A673 (cell line): ENCODE data around the gene MRPL52. TPM values are rescaled to one million over a fixed set of nuclear protein-coding genes. Genes with fewer than 3 reads are reported as not detected.
"Not testable (repeated sequence)": the region's sequence is repeated elsewhere in the genome, so short reads cannot be mapped to it uniquely, and the experiment has no call there.

Source experiments
- BruUV-seq: library from RNA; stranded (reverse); fragments of 400-500 nt; replicated peaks from 2 replicates; lab custom pipeline; 2021; lab: Mats Ljungman, UMichigan
- CTCF ChIA-PET: fragments of 300-600 bp; sonication (Branson Sonifier 250); formaldehyde crosslinking; loops from one replicate; lab custom pipeline; 2022; ENCODE audit warnings: antibody characterized with exemption; lab: Charles Lee
- POLR2A ChIA-PET: fragments of 300-600 bp; sonication (Branson Sonifier 250); formaldehyde crosslinking; loops from one replicate; lab custom pipeline; 2022; ENCODE audit warnings: antibody characterized with exemption; ENCODE audit not compliant: low non-redundant PET; lab: Charles Lee
- DNase-seq: peaks from one replicate; pipeline ENCODE4 v3.0.0-alpha.2; 2015; ENCODE audit warnings: low spot score
- H3K27ac ChIP-seq: fragments of 200-600 bp; sonication (generic); 2 replicates; pipeline ENCODE4 v1.5.1; 2016; ENCODE audit warnings: mixed run types, low read depth, mild to moderate bottlenecking, mixed read lengths, antibody characterized with exemption, low read length; ENCODE audit not compliant: poor library complexity, severe bottlenecking
- H3K27me3 ChIP-seq: fragments of 200-600 bp; sonication (generic); replicated peaks from 2 replicates; pipeline ENCODE4 v1.6.1; 2017; ENCODE audit warnings: mixed run types, low read depth, mild to moderate bottlenecking, mixed read lengths, antibody characterized with exemption, low read length; ENCODE audit not compliant: insufficient read depth, poor library complexity
- H3K36me3 ChIP-seq: fragments of 200-600 bp; sonication (generic); 2 replicates; pipeline ENCODE4 v1.6.1; 2016; ENCODE audit warnings: mixed run types, mild to moderate bottlenecking, mixed read lengths, antibody characterized with exemption, low read length; ENCODE audit not compliant: insufficient read depth, poor library complexity, severe bottlenecking
- H3K4me1 ChIP-seq: fragments of 200-600 bp; sonication (generic); 2 replicates; pipeline ENCODE4 v1.6.1; 2017; ENCODE audit warnings: mixed run types, mild to moderate bottlenecking, mixed read lengths, antibody characterized with exemption, low read length; ENCODE audit not compliant: insufficient read depth, poor library complexity, severe bottlenecking
- H3K4me3 ChIP-seq: fragments of 200-600 bp; sonication (generic); 2 replicates; pipeline ENCODE4 v1.5.1; 2016; ENCODE audit warnings: low read depth, mixed run types, mild to moderate bottlenecking, mixed read lengths, low read length; ENCODE audit not compliant: poor library complexity, severe bottlenecking
- H3K9me3 ChIP-seq: fragments of 200-600 bp; sonication (generic); 2 replicates; pipeline ENCODE4 v1.6.1; 2016; ENCODE audit warnings: mixed run types, low read depth, mild to moderate bottlenecking, mixed read lengths, antibody characterized with exemption, low read length; ENCODE audit not compliant: poor library complexity, severe bottlenecking
- EZH2 ChIP-seq: fragments of 200-600 bp; sonication (generic); IDR thresholded peaks from 2 replicates; pipeline ENCODE4 v1.6.1; 2017; ENCODE audit warnings: borderline replicate concordance, low read depth, mild to moderate bottlenecking, mixed read lengths, antibody characterized with exemption, low read length; ENCODE audit not compliant: poor library complexity, severe bottlenecking
- intact Hi-C: fragments of 100-400 bp; cut with micrococcal nuclease; formaldehyde crosslinking; loops from one replicate; pipeline ENCODE4 v1.10.0; 2022; ENCODE audit not compliant: unreplicated experiment
- total RNA-seq: library from RNA; stranded (reverse); gene quantifications from 2 replicates; pipeline ENCODE4 v1.2.3, GENCODE V29; 2021
- TF ChIP-seq, protein P1 (sequence below): fragments of 300-800, 200-600 bp; sonication (generic); conservative IDR thresholded peaks from 2 replicates; pipeline ENCODE4 v1.5.1; 2017; ENCODE audit warnings: low read depth, mild to moderate bottlenecking, antibody characterized with exemption, low read length, moderate library complexity, mixed read lengths

The MRPL52 gene
- total RNA-seq, 1 experiment from 2014 or later = 187 TPM

DNA sequence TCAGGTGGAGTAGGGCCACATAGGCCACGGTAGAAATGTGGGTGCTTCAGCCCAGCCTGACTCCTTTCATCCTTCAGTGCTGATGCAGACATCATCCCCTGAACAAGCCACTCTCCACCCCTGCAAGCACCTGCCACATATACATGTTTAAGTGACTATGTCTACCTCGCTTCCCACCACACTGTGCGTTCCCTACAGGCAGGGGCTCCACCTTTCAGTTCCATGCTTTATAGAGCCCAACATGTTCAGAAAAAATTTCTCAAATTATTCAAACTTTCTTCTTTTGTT is 26.1 kb upstream of the MRPL52 start:
- Histone ChIP-seq H3K36me3 (no peaks in the 10 kb centered on the region), H3K4me3 (no peak overlapping the region), H3K27ac (no peak overlapping the region), H3K4me1 (no peaks in the 10 kb centered on the region), H3K9me3 (no peaks in the 10 kb centered on the region), H3K27me3 (no peaks in the 10 kb centered on the region)
- no peak for DNase-seq
- CTCF ChIA-PET = no interaction called here
- POLR2A ChIA-PET = no interaction called here
- TF ChIP-seq EZH2 = no peak
- TF ChIP-seq, protein P1, sequence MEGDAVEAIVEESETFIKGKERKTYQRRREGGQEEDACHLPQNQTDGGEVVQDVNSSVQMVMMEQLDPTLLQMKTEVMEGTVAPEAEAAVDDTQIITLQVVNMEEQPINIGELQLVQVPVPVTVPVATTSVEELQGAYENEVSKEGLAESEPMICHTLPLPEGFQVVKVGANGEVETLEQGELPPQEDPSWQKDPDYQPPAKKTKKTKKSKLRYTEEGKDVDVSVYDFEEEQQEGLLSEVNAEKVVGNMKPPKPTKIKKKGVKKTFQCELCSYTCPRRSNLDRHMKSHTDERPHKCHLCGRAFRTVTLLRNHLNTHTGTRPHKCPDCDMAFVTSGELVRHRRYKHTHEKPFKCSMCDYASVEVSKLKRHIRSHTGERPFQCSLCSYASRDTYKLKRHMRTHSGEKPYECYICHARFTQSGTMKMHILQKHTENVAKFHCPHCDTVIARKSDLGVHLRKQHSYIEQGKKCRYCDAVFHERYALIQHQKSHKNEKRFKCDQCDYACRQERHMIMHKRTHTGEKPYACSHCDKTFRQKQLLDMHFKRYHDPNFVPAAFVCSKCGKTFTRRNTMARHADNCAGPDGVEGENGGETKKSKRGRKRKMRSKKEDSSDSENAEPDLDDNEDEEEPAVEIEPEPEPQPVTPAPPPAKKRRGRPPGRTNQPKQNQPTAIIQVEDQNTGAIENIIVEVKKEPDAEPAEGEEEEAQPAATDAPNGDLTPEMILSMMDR = no peak
- BruUV-seq = no TSS peak
- intact Hi-C loops = no loop called here

DNA sequence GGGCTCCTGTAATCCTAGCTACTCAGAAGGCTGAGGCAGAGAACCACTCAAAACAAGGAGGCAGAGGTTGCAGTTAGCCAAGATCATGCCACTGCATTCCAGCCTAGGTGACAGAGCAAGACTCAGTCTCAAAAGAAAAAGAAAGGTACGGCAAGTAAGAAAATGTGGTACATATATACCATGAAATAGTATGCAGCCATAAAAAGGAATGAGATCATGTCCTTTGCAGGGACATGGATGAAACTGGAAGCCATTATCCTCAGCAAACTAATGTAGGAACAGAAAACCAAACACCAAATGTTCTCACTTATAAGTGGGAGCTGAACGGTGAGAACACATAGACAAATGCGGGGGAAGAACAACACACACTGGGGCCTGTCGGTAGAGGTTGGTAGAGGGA is 24.5 kb upstream of the MRPL52 start:
- H3K27me3 ChIP-seq, H3K9me3 ChIP-seq, CTCF ChIA-PET, DNase-seq, intact Hi-C loops, H3K36me3 ChIP-seq, H3K27ac ChIP-seq, H3K4me3 ChIP-seq, H3K4me1 ChIP-seq, POLR2A ChIA-PET, BruUV-seq: not testable (repeated sequence)

DNA sequence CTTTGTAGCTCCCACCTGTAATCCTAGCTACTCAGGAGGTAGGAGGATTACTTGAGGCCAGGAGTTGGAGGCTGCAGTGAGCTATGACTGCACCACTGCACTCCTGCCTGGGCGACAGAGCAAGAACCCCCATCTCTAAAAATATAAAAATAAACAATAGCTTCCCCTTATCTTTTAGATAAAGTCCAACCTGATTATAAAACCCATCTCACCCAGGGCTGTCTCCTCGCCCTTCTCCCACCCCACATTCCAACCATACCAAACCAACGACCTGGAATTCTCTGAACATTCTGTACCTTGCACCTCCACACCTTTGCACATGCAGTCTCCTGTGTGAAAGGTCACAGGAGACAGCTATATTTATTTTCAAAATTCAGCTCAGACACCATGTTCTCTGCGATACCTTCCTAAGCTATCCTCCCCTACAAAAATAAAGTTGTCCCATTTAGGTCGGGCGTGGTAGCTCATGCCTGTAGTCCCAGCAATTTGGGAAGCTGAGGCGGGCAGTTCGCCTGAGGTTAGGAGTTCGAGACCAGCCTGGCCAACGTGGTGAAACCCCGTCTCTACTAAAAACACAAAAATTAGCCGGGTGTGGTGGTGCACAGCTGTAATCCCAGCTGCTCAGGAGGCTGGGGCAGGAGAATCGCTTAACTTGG is 22.1 kb upstream of the MRPL52 start:
- intact Hi-C loops = no loop called here
- Histone ChIP-seq H3K27ac (no peak overlapping the region), H3K4me1 (no peaks in the 10 kb centered on the region), H3K9me3 (no peaks in the 10 kb centered on the region), H3K4me3 (no peak overlapping the region), H3K36me3 (no peaks in the 10 kb centered on the region), H3K27me3 (no peaks in the 10 kb centered on the region)
- TF ChIP-seq, protein P1 = no peak
- TF ChIP-seq EZH2 = no peak
- no peak for DNase-seq
- ChIA-PET POLR2A (no interaction called here), CTCF (interaction anchor here (0.6 kb wide), 1 partner anchor 43 kb away, joined by 13 read pairs; no protein-coding TSS in a partner anchor)
- no TSS peak for BruUV-seq
